GM06990 (cell line): ENCODE data around the gene MALRD1.

Experiments used
- DNase-seq: peaks from one replicate; pipeline ENCODE4 v3.0.0-alpha.2; 2011; ENCODE audit not compliant: insufficient read length; ENCODE audit errors: extremely low read depth
- H3K27me3 ChIP-seq: replicated peaks from 2 replicates; pipeline ENCODE4 v1.6.0; 2011; ENCODE audit warnings: low read length; ENCODE audit not compliant: control insufficient read depth, insufficient read depth
- H3K36me3 ChIP-seq: 2 replicates; pipeline ENCODE4 v1.5.1; 2011; ENCODE audit warnings: low read length; ENCODE audit not compliant: control insufficient read depth, insufficient read depth
- H3K4me3 ChIP-seq: replicated peaks from 2 replicates; pipeline ENCODE4 v1.5.1; 2011; ENCODE audit warnings: low read depth, mild to moderate bottlenecking, control low read depth, low read length
- CTCF ChIP-seq: IDR thresholded peaks from 2 replicates; pipeline ENCODE4 v1.5.1; 2011; ENCODE audit warnings: low read length, control low read depth, mild to moderate bottlenecking, inconsistent platforms; ENCODE audit not compliant: insufficient read depth, poor library complexity, severe bottlenecking

The MALRD1 gene

GRCh38 chr10:19017116-19017890 is 31.3 kb upstream of the MALRD1 start:
- no peak for DNase-seq
- TF ChIP-seq CTCF, result no peak
- H3K4me3 ChIP-seq, result no peak overlapping the region
- H3K36me3 ChIP-seq, result no peaks in the 10 kb centered on the region
- no peaks in the 10 kb centered on the region for H3K27me3 ChIP-seq

- H3K4me3 ChIP-seq, result no peak overlapping the region
- H3K36me3 ChIP-seq, result no peaks in the 10 kb centered on the region
- TF ChIP-seq CTCF, result no peak
- DNase-seq, result no peak
- no peaks in the 10 kb centered on the region for H3K27me3 ChIP-seq
Measured at GRCh38 chr10:19021162-19021561, 27.4 kb upstream of the MALRD1 start.

- no peak for DNase-seq
- no peak for TF ChIP-seq CTCF
- no peaks in the 10 kb centered on the region for H3K36me3 ChIP-seq
- H3K4me3 ChIP-seq, result no peak overlapping the region
- no peaks in the 10 kb centered on the region for H3K27me3 ChIP-seq
Measured at GRCh38 chr10:19024611-19025010, 24.0 kb upstream of the MALRD1 start.

DNA sequence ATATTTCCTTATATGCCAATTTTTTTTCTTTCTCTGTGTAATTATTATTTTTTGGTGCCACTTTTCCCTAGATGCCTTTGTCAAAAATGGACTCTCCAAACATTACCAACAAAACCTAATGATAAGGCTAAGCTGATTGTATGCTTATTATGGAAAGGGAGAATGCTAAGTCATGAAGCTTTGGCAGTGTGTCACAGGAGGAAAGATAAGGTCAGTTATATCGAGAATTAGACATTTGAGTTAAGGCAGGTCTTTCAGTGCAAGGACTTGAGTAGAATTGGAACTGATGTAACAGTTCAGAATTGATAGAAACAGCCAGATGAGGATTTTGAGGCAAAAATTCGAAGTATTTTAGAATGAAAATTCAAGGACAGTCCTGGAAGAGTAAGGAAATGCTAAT is 16.8 kb upstream of the MALRD1 start:
- DNase-seq, result no peak
- H3K27me3 ChIP-seq, result no peaks in the 10 kb centered on the region
- no peak overlapping the region for H3K4me3 ChIP-seq
- TF ChIP-seq CTCF, result no peak
- H3K36me3 ChIP-seq, result no peaks in the 10 kb centered on the region

DNA sequence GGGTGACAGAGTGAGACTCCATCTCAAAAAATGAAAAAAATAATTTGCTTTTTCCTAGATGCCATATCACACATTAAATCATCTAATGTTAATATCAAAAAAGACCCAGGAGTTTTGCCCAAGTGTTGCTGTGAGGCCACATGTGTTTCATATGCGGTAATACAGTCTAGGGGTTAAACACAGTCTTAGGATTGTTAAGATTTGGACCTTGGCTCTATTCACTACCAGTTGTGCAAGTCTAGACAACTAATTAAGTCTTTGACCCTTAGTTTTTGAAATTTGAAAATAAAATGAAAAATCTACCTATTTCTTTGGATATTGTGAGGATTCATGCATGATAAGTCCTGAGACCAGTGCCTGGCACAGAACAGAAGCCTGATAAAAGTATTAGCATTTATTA is 14.9 kb upstream of the MALRD1 start:
- no peak overlapping the region for H3K4me3 ChIP-seq
- DNase-seq, result no peak
- H3K36me3 ChIP-seq, result no peaks in the 10 kb centered on the region
- TF ChIP-seq CTCF, result no peak
- no peaks in the 10 kb centered on the region for H3K27me3 ChIP-seq

- DNase-seq, result no peak
- H3K36me3 ChIP-seq, result no peaks in the 10 kb centered on the region
- no peak for TF ChIP-seq CTCF
- no peak overlapping the region for H3K4me3 ChIP-seq
- no peaks in the 10 kb centered on the region for H3K27me3 ChIP-seq
Measured at GRCh38 chr10:19041171-19041570, 7.4 kb upstream of the MALRD1 start.
